Umbilical cord (tissue), 2 donors: ENCODE results near the gene NUDT8. TPM values are rescaled to one million over a fixed set of nuclear protein-coding genes. Genes with fewer than 3 reads are reported as not detected.
A peak's percentile ranks its signal among the peaks of the same experiment; 100 is the strongest.
"Not testable (repeated sequence)": the region's sequence is repeated elsewhere in the genome, so short reads cannot be mapped to it uniquely, and the experiment has no call there.

Experiments used
- DNase-seq: peaks from one replicate; pipeline ENCODE4 v3.0.0-alpha.2; 2015; ENCODE audit warnings: low spot score
- total RNA-seq: library from RNA; depleted of rRNA; stranded (reverse); fragments of >200 nt; gene quantifications from one replicate; pipeline ENCODE4 v1.2.3, GENCODE V29; 2014; ENCODE audit warnings: low replicate concordance; ENCODE audit not compliant: insufficient read depth

Gene NUDT8
- total RNA-seq, 1 donor from 2014 or later = 2.2 TPM

DNA sequence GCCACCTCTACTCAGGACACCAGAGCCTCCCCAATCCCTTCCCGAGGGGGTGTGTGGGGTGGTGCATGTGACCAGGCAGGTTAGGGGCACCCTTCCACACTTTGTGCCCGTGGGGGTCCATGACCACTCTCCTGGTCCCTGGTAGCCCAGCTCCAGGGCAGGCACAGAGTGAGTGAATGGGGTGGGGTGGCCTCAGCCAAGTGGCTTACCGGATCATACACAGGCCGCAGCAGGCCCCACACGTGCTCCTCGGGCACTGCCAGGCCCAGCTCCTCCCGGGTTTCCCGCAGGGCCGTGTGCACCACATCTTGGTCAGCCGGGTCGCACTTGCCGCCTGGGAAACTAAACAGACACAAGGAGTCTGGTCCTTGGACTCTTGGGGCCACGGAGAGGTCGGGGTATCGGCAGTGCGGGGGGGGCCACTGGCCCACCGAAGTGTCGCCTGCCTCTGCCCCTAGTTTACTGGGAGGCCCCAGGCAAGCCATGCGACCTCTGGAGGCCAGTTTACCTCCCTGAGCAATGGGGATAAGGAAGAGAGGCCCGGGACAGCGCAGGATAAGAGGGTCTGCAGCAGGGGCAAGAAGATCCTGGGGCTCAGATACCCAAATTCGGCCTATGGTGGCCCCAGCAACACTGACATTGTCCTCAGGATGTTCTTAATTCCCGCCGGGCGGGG, 889 bp downstream of the NUDT8 start:
- no peak for DNase-seq

DNA sequence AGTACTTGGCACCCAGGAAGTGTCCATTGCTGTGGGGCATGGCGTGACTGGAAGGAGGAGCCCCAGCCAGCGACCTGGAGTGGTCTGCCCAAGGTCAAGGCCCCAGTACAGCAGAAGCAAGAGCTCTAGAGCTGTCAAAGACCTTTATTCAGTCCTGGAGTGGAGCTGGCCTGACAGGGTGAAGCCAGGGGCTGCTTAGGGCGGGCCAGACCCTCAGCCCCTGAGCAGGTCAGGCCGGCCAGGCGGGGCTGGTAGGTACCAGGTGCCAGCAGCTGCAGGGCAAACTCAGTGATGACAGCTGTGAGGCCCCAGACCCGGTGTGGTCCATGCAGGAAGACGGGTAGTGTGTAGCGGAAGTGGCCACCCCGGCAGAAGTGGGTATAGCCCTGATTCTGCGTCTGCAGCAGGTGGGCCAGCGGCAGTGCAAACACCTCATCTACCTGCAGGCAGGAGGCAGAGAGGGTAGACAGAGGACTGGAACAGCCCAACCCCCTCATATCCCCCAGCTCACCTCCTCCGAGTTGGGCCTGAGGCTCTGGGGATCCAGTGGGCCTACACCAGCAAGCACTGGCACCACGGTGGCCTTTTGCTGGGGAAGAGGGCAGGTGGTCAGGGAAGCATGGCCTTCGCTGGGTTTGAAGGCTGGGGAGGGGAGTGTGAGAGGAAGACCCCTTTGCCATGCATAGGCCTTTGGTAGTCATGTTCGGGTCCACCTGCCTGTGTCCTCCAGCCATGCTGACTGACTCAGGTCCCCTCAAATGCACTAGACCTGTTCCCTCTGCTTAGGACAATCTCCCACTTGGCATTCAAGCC, 1.7 kb downstream of the NUDT8 start:
- no peak for DNase-seq

DNA sequence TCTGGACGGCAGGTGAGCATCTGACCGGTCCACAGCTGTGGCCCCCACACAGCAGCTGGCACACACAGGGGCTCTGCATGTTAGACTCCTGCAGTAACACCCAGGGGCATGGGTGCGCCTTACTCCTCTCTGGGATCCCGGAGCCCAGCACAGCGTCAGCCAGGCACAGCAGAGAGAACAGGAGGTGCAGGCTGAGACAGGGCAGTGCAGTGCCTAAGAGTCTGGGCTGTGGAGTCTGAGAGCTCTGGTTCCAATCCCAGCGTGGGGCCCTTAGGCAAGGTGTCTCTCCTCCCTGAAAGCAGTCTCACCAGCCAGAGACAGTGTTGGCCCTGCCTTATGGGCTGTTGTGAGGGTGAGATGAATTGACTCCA, 2.3 kb downstream of the NUDT8 start:
- DNase-seq = no peak

DNA sequence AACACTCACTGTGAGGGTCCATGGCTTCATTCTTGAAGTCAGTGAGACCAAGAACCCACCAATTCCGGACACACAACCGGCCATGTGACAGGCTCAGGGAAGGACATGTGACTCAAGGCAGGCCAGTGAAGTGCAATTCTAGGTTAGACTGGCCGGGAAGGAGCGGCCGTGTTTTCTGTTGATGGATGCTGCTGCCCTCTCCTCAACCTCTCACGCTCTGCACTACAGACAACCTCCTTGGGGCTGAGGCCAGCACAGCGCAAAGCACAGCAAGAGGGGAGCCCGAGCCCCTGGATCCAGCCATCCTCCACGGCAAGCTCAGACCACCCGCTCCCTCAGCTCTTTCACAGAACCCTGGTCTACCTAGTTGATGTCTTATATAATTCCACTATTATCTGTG, 2.8 kb downstream of the NUDT8 start:
- no peak for DNase-seq

GRCh38 chr11:67626131-67626833, 3.5 kb downstream of the NUDT8 start:
- not testable (repeated sequence) for DNase-seq

- DNase-seq = not testable (repeated sequence)
Observed at GRCh38 chr11:67623795-67624194, 5.9 kb downstream of the NUDT8 start.

GRCh38 chr11:67622905-67623304, 6.8 kb downstream of the NUDT8 start:
- DNase-seq = not testable (repeated sequence)

- DNase-seq = not testable (repeated sequence)
Observed at GRCh38 chr11:67621928-67622327, 7.8 kb downstream of the NUDT8 start.

DNA sequence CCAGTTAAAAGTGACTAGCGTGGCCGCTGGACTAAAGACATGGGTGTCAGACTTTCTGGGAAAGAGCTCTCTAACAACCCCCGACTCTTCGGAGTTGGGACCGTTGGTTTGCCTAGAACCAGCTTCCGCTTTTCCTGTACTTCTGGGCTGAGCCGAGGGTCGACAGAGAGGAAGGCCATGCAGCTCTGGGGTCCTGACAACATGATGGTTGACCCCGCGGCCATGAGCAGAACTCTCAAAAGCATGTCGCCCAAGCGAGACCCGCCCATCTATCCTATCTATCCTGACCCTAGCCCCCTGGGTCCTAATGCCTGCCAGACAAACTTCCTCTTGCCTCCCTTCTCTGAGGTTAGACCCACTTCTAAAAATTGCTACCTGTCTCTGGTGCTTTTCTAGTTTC, 9.1 kb downstream of the NUDT8 start:
- DNase-seq = not testable (repeated sequence)

DNA sequence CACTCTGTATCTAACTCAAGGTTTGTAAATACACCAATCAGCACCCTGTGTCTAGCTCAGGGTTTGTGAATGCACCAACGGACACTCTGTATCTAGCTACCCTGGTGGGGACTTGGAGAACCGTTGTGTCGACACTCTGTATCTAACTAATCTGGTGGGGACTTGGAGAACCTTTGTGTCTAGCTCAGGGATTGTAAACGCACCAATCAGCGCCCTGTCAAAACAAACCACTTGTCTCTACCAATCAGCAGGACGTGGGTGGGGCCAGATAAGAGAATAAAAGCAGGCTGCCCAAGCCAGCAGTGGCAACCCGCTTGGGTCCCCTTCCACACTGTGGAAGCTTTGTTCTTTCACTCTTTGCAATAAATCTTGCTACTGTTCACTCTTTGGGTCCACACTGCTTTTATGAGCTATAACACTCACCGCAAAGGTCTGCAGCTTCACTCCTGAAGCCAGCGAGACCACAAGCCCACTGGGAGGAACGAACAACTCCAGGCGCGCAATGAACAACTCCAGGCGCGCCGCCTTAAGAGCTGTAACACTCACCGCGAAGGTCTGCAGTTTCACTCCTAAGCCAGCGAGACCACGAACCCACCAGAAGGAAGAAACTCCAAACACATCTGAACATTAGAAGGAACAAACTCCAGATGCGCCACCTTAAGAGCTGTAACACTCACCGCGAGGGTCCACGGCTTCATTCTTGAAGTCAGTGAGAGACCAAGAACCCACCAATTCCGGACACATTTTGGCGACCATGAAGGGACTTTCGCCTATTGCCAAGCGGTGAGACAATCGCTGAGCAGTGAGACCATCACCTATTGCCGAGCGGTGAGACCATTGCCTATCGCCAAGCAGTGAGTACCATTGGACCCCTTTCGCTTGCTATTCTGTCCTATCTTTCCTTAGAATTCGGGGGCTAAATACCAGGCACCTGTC, 9.8 kb downstream of the NUDT8 start:
- not testable (repeated sequence) for DNase-seq

DNA sequence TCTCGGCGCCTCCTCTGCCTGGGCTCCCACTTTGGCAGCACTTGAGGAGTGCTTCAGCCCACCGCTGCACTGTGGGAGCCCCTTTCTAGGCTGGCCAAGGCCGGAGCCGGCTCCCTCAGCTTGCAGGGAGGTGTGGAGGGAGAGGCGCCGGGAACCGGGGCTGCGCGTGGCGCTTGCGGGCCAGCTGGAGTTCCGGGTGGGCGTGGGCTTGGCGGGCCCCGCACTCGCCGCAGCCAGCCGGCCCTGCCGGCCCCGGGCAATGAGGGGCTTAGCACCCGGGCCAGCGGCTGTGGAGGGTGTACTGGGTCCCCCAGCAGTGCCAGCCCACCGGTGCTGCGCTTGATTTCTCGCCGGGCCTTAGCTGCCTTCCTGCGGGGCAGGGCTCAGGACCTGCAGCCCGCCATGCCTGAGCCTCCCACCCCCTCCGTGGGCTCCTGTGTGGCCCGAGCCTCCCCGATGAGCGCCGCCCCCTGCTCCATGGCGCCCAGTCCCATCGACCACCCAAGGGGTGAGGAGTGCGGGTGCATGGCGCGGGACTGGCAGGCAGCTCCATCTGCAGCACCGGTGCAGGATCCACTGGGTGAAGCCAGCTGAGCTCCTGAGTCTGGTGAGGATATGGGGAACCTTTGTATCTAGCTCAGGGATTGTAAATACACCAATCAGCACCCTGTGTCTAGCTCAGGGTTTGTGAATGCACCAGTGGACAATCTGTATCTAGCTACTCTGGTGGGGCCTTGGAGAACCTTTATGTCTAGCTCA, 10.7 kb downstream of the NUDT8 start:
- DNase-seq = not testable (repeated sequence)

GRCh38 chr11:67617243-67617953, 12.3 kb downstream of the NUDT8 start:
- DNase-seq = no peak

- DNase-seq = no peak
Observed at GRCh38 chr11:67616431-67617242, 13.1 kb downstream of the NUDT8 start.

- no peak for DNase-seq
Observed at GRCh38 chr11:67615728-67616430, 13.9 kb downstream of the NUDT8 start.

- no peak for DNase-seq
Observed at GRCh38 chr11:67614730-67615714, 14.7 kb downstream of the NUDT8 start.

GRCh38 chr11:67613960-67614715, 15.6 kb downstream of the NUDT8 start:
- peak; percentile 52 for DNase-seq
